Loucy (cell line): ENCODE results near the gene KRTAP9-7.

ENCODE experiments used
- CTCF ChIP-seq: fragments of 200-600 bp; sonication (generic); conservative IDR thresholded peaks from 2 replicates; pipeline ENCODE4 v1.5.1; 2014; ENCODE audit warnings: mild to moderate bottlenecking, antibody characterized with exemption, low read length
- EZH2phosphoT487 ChIP-seq: fragments of 200-600 bp; IDR thresholded peaks from 2 replicates; pipeline ENCODE4 v1.6.1; 2018; ENCODE audit warnings: antibody characterized with exemption, mild to moderate bottlenecking, moderate library complexity, borderline replicate concordance

DNA sequence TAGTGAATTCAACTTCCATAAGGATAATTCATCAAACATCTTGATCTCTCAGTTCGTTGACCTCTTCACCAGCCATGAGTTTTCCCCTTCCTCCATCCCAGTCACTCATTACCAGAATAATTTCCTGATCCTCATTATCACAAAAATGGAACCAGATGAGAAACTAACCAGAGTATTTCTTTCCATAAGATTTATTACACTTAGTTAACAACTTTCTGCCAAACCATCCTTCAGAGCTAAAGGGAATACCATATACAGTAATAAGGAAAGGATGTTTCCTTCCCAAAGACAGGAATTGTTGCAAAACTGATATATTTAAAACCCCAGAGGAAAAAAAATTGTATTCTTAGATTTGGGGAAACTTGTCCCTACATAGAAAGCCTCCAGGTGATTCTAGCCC lies 18.5 kb downstream of the KRTAP9-7 start:
- no peak for TF ChIP-seq CTCF
- TF ChIP-seq EZH2phosphoT487: no peak
